ENCODE results near the gene NRDE2.
A peak's percentile ranks its signal among the peaks of the same experiment; 100 is the strongest.

Gene NRDE2

DNA sequence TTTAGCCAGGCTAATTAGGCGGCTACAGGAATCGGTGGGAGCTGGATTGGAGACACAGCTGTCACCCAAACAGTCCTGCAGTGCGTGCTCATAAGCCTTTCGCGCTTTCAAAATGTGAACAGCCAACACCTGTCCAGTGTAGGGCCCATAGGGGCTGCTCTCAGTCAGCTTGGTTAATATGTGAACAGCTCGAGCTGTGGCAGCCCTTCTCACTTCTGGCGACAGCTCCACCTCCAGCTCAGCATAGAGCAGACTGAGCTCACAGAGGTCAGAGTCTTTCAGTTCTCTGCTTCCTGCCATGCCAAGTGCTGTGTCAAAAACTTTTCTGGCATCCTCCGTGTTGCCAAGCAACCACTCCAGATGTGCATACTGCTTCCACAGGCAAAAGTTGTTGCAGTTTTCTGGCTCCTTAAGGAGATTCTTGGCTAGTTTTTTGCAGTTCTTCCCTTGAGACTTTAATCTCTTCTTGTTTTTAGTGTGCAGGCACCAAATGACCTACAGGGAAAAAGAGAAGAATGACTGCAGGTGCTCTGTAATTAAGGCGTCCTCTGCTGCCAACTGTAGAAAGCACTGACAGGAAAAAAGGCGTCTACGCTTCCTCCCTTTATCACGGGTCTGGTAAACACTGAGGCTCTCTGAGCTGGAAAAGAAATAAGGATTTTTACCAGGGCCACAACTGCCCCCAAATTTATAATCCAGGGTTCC lies 42.9 kb downstream of the NRDE2 start:
- no peaks in the 10 kb centered on the region for H3K27me3 ChIP-seq (ENCODE audit: control insufficient read depth in 5 of 5, insufficient read depth in 4 of 5, low read length in 5 of 5)
- H3K4me3 ChIP-seq (ENCODE audit: low read depth in 1 of 5, low read length in 5 of 5) = no peak overlapping the region
- H3K4me1 ChIP-seq (ENCODE audit: control insufficient read depth in 5 of 5, insufficient read depth in 5 of 5, low read length in 5 of 5) = peaks cover 0 to 13% (median 8%) of the 10 kb centered on the region in 5 donors
- no peak overlapping the region for H3K27ac ChIP-seq (ENCODE audit: low read depth, low read length)
- no peaks in the 10 kb centered on the region for H3K9me3 ChIP-seq (ENCODE audit: control insufficient read depth in 5 of 5, low read length in 5 of 5)
- H3K36me3 ChIP-seq (ENCODE audit: control insufficient read depth in 5 of 5, insufficient read depth in 5 of 5, low read length in 5 of 5) = peaks cover 8 to 72% (median 63%) of the 10 kb centered on the region in 5 donors
- no peak overlapping the region for H3K9ac ChIP-seq (ENCODE audit: low read length in 5 of 5)

GRCh38 chr14:90287791-90288190 lies 44.0 kb downstream of the NRDE2 start:
- H3K27ac ChIP-seq (ENCODE audit: low read depth, low read length) = no peak overlapping the region
- no peak overlapping the region for H3K4me3 ChIP-seq (ENCODE audit: low read depth in 1 of 5, low read length in 5 of 5)
- H3K9ac ChIP-seq (ENCODE audit: low read length in 5 of 5) = no peak overlapping the region
- no peaks in the 10 kb centered on the region for H3K27me3 ChIP-seq (ENCODE audit: control insufficient read depth in 5 of 5, insufficient read depth in 4 of 5, low read length in 5 of 5)
- H3K4me1 ChIP-seq (ENCODE audit: control insufficient read depth in 5 of 5, insufficient read depth in 5 of 5, low read length in 5 of 5) = peaks cover 0 to 13% (median 8%) of the 10 kb centered on the region in 5 donors
- no peaks in the 10 kb centered on the region for H3K9me3 ChIP-seq (ENCODE audit: control insufficient read depth in 5 of 5, low read length in 5 of 5)
- peaks cover 8 to 77% (median 65%) of the 10 kb centered on the region in 5 donors for H3K36me3 ChIP-seq (ENCODE audit: control insufficient read depth in 5 of 5, insufficient read depth in 5 of 5, low read length in 5 of 5)

DNA sequence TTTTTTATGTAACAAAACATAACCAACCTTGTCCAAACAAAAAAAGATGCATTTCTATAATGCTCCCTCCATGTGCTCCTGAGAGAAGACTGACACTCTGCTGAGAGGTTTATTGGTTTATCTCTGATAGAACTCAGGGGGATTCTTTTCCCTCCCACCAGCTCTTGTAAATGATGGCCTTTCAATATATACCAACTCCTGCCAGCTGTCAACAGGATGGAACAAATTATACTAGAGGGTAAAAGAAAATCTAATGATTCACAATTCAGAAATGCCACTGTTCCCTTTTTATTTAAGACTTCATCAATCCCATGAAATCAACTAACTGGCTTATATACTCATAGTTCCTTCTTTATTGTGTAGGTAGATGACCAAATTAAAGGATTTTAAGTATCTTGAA lies 50.0 kb downstream of the NRDE2 start:
- Histone ChIP-seq H3K27me3 (ENCODE audit: control insufficient read depth in 5 of 5, insufficient read depth in 4 of 5, low read length in 5 of 5) (no peaks in the 10 kb centered on the region), H3K4me3 (ENCODE audit: low read depth in 1 of 5, low read length in 5 of 5) (no peak overlapping the region), H3K9me3 (ENCODE audit: control insufficient read depth in 5 of 5, low read length in 5 of 5) (no peaks in the 10 kb centered on the region), H3K4me1 (ENCODE audit: control insufficient read depth in 5 of 5, insufficient read depth in 5 of 5, low read length in 5 of 5) (no peaks in the 10 kb centered on the region), H3K9ac (ENCODE audit: low read length in 5 of 5) (no peak overlapping the region), H3K27ac (ENCODE audit: low read depth, low read length) (no peak overlapping the region), H3K36me3 (ENCODE audit: control insufficient read depth in 5 of 5, insufficient read depth in 5 of 5, low read length in 5 of 5) (peaks cover 3 to 80% (median 59%) of the 10 kb centered on the region in 5 donors)

DNA sequence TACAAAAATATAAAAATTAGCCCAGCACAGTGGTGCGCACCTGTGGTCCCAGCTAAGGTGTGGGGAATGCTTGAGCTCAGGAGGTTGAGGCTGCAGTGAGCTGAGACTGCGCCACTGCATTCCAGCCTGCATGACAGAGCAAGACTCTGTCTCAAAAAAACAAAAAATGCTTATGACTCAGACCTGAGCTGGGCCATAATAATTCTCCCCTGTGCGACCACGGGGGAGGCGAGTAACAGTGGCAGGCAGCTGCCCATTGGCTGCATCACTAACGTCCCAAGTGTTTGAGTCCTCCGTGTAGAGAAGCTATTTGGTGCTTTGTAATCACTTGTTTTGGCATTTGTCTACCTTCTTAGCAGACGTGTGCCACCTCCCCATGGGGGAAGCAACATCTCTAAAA lies 50.5 kb downstream of the NRDE2 start:
- Histone ChIP-seq H3K27ac (ENCODE audit: low read depth, low read length) (no peak overlapping the region), H3K4me3 (ENCODE audit: low read depth in 1 of 5, low read length in 5 of 5) (no peak overlapping the region), H3K9ac (ENCODE audit: low read length in 5 of 5) (no peak overlapping the region), H3K36me3 (ENCODE audit: control insufficient read depth in 5 of 5, insufficient read depth in 5 of 5, low read length in 5 of 5) (peaks cover 3 to 81% (median 58%) of the 10 kb centered on the region in 5 donors), H3K27me3 (ENCODE audit: control insufficient read depth in 5 of 5, insufficient read depth in 4 of 5, low read length in 5 of 5) (no peaks in the 10 kb centered on the region), H3K4me1 (ENCODE audit: control insufficient read depth in 5 of 5, insufficient read depth in 5 of 5, low read length in 5 of 5) (no peaks in the 10 kb centered on the region), H3K9me3 (ENCODE audit: control insufficient read depth in 5 of 5, low read length in 5 of 5) (no peaks in the 10 kb centered on the region)

GRCh38 chr14:90280096-90280495 lies 51.6 kb downstream of the NRDE2 start:
- H3K9me3 ChIP-seq (ENCODE audit: control insufficient read depth in 5 of 5, low read length in 5 of 5) = no peaks in the 10 kb centered on the region
- H3K4me1 ChIP-seq (ENCODE audit: control insufficient read depth in 5 of 5, insufficient read depth in 5 of 5, low read length in 5 of 5) = peaks cover 0 to 8% (median 5%) of the 10 kb centered on the region in 5 donors
- no peak overlapping the region for H3K4me3 ChIP-seq (ENCODE audit: low read depth in 1 of 5, low read length in 5 of 5)
- no peaks in the 10 kb centered on the region for H3K27me3 ChIP-seq (ENCODE audit: control insufficient read depth in 5 of 5, insufficient read depth in 4 of 5, low read length in 5 of 5)
- peaks cover 0 to 76% (median 58%) of the 10 kb centered on the region in 5 donors for H3K36me3 ChIP-seq (ENCODE audit: control insufficient read depth in 5 of 5, insufficient read depth in 5 of 5, low read length in 5 of 5)
- no peak overlapping the region for H3K9ac ChIP-seq (ENCODE audit: low read length in 5 of 5)
- H3K27ac ChIP-seq (ENCODE audit: low read depth, low read length) = no peak overlapping the region

GRCh38 chr14:90278199-90279175 lies 53.3 kb downstream of the NRDE2 start:
- H3K27me3 ChIP-seq (ENCODE audit: control insufficient read depth in 5 of 5, insufficient read depth in 4 of 5, low read length in 5 of 5) = no peaks in the 10 kb centered on the region
- H3K4me3 ChIP-seq (ENCODE audit: low read depth in 1 of 5, low read length in 5 of 5) = no peak overlapping the region
- no peak overlapping the region for H3K27ac ChIP-seq (ENCODE audit: low read depth, low read length)
- H3K36me3 ChIP-seq (ENCODE audit: control insufficient read depth in 5 of 5, insufficient read depth in 5 of 5, low read length in 5 of 5) = peaks cover 0 to 87% (median 59%) of the 10 kb centered on the region in 5 donors
- H3K9me3 ChIP-seq (ENCODE audit: control insufficient read depth in 5 of 5, low read length in 5 of 5) = no peaks in the 10 kb centered on the region
- no peak overlapping the region for H3K9ac ChIP-seq (ENCODE audit: low read length in 5 of 5)
- H3K4me1 ChIP-seq (ENCODE audit: control insufficient read depth in 5 of 5, insufficient read depth in 5 of 5, low read length in 5 of 5) = peaks cover 0 to 19% (median 14%) of the 10 kb centered on the region in 5 donors

GRCh38 chr14:90277581-90278198 lies 54.1 kb downstream of the NRDE2 start:
- Histone ChIP-seq H3K27me3 (ENCODE audit: control insufficient read depth in 5 of 5, insufficient read depth in 4 of 5, low read length in 5 of 5) (no peaks in the 10 kb centered on the region), H3K9me3 (ENCODE audit: control insufficient read depth in 5 of 5, low read length in 5 of 5) (no peaks in the 10 kb centered on the region), H3K27ac (ENCODE audit: low read depth, low read length) (no peak overlapping the region), H3K36me3 (ENCODE audit: control insufficient read depth in 5 of 5, insufficient read depth in 5 of 5, low read length in 5 of 5) (peaks cover 3 to 86% (median 57%) of the 10 kb centered on the region in 5 donors), H3K4me3 (ENCODE audit: low read depth in 1 of 5, low read length in 5 of 5) (no peak overlapping the region), H3K4me1 (ENCODE audit: control insufficient read depth in 5 of 5, insufficient read depth in 5 of 5, low read length in 5 of 5) (peaks cover 0 to 24% (median 19%) of the 10 kb centered on the region in 5 donors), H3K9ac (ENCODE audit: low read length in 5 of 5) (no peak overlapping the region)

DNA sequence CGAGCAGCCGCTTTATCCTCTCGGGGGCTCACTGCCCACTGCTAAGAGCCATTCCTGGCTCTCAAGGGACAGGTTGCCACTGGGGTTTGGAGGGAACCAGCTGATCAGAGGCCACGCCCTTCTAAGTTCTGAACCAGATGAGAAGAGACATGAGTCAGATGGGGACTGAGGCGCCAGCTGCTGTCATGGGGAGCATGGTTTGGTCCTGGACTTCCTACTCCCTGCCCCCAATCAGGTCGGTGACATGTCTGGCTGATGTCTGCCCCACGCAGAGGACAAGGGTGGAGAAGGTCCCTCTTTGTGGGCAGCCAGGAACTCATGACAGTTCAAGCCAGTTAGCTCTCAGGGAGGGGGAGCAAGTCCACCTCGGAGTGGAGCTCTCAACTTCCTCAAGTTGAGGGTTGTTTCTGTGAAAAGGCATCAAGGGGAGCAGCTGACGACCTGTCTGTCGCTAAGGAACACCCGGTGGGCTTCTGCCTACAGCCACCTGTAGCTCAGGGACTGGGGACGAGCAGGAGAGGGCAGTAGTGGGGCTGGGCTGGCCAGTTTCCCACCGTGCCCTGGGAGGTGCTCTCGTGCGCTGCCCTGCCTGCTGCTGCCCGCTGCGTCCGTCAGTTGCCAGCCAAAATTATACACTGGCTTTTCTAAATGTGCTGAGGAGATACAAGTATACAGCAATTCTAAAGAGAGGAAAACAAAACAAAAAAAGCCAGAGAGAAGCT lies 54.9 kb downstream of the NRDE2 start:
- no peak overlapping the region for H3K9ac ChIP-seq (ENCODE audit: low read length in 5 of 5)
- peaks cover 0 to 25% (median 21%) of the 10 kb centered on the region in 5 donors for H3K4me1 ChIP-seq (ENCODE audit: control insufficient read depth in 5 of 5, insufficient read depth in 5 of 5, low read length in 5 of 5)
- H3K4me3 ChIP-seq (ENCODE audit: low read depth in 1 of 5, low read length in 5 of 5) = no peak overlapping the region
- H3K27ac ChIP-seq (ENCODE audit: low read depth, low read length) = no peak overlapping the region
- no peaks in the 10 kb centered on the region for H3K27me3 ChIP-seq (ENCODE audit: control insufficient read depth in 5 of 5, insufficient read depth in 4 of 5, low read length in 5 of 5)
- H3K36me3 ChIP-seq (ENCODE audit: control insufficient read depth in 5 of 5, insufficient read depth in 5 of 5, low read length in 5 of 5) = peaks cover 4 to 88% (median 60%) of the 10 kb centered on the region in 5 donors
- no peaks in the 10 kb centered on the region for H3K9me3 ChIP-seq (ENCODE audit: control insufficient read depth in 5 of 5, low read length in 5 of 5)

DNA sequence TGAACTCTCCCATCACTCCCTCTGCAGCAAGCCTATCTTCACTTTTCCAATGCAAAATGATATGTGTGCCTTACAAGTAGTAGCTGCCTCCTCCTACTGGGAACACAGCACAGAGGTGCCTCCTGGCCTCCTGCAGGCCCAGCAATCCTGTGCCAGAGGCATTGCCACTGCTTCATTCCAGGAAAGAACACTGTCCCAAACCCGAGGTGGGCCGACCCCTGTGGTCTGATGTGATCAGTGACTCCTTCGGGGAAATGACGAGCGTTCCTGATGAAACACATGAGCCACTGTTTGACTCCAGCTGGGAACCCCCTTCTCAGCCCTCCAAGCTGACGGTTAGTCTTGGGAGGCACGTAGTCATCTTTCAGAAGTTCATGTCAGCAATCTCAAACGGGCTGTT lies 55.9 kb downstream of the NRDE2 start:
- peaks cover 11 to 89% (median 63%) of the 10 kb centered on the region in 5 donors for H3K36me3 ChIP-seq (ENCODE audit: control insufficient read depth in 5 of 5, insufficient read depth in 5 of 5, low read length in 5 of 5)
- no peak overlapping the region for H3K9ac ChIP-seq (ENCODE audit: low read length in 5 of 5)

More for the DNA sequence above, 55.9 kb downstream of the NRDE2 start:
- Histone ChIP-seq H3K9me3 (ENCODE audit: control insufficient read depth in 5 of 5, low read length in 5 of 5) (no peaks in the 10 kb centered on the region), H3K4me3 (ENCODE audit: low read depth in 1 of 5, low read length in 5 of 5) (no peak overlapping the region), H3K27me3 (ENCODE audit: control insufficient read depth in 5 of 5, insufficient read depth in 4 of 5, low read length in 5 of 5) (no peaks in the 10 kb centered on the region), H3K27ac (ENCODE audit: low read depth, low read length) (peak overlapping the region; percentile 17), H3K4me1 (ENCODE audit: control insufficient read depth in 5 of 5, insufficient read depth in 5 of 5, low read length in 5 of 5) (peaks cover 0 to 25% (median 21%) of the 10 kb centered on the region in 5 donors)

Measured in subcutaneous abdominal adipose tissue (tissue), 5 donors.